ENCODE results near the gene KATNB1.

The KATNB1 gene

GRCh38 chr16:57804111-57804837 is 68.7 kb downstream of the KATNB1 start:
- no peak for TF ChIP-seq ZNF274 (IDR thresholded peaks at IDR 0.05; ENCODE audit: low read depth, low read length)
- H3K4me3 ChIP-seq (ENCODE audit: low read length) = no peak overlapping the region

- TF ChIP-seq ZNF274 (IDR thresholded peaks at IDR 0.05; ENCODE audit: low read depth, low read length) = no peak
- H3K4me3 ChIP-seq (ENCODE audit: low read length) = no peak overlapping the region
These were observed 69.6 kb downstream of the KATNB1 start for GRCh38 chr16:57805176-57805575.

All from GM08714 (cell line).